GM23338 (cell line): ENCODE data around the gene PRKCH.

Experiments
- CREB1 ChIP-seq: fragments of 250-450 bp; sonication (Bioruptor Pico); IDR thresholded peaks from 2 replicates; pipeline ENCODE4 v1.5.0; 2020; ENCODE audit warnings: low read depth, mild to moderate bottlenecking, moderate library complexity
- ETS1 ChIP-seq: IDR thresholded peaks from 2 replicates; pipeline ENCODE4 v1.6.1; 2016; ENCODE audit warnings: antibody characterized with exemption
- EZH2 ChIP-seq: fragments of 200-600 bp; sonication (generic); IDR thresholded peaks from one replicate; pipeline ENCODE4 v1.8.0; 2017; ENCODE audit warnings: antibody characterized with exemption, mild to moderate bottlenecking, low read depth; ENCODE audit not compliant: unreplicated experiment
- EZH2phosphoT487 ChIP-seq: fragments of 200-600 bp; sonication (generic); IDR thresholded peaks from one replicate; pipeline ENCODE4 v1.8.1; 2018; ENCODE audit warnings: antibody characterized with exemption; ENCODE audit not compliant: unreplicated experiment
- JUNB ChIP-seq: IDR thresholded peaks from one replicate; pipeline ENCODE4 v1.6.1; 2016; ENCODE audit warnings: antibody characterized with exemption; ENCODE audit not compliant: unreplicated experiment
- POLR2AphosphoS5 ChIP-seq: IDR thresholded peaks from 2 replicates; pipeline ENCODE4 v1.6.1; 2016; ENCODE audit warnings: antibody characterized with exemption, low read depth
- STAT1 ChIP-seq: IDR thresholded peaks from one replicate; pipeline ENCODE4 v1.6.1; 2016; ENCODE audit warnings: antibody characterized with exemption; ENCODE audit not compliant: unreplicated experiment
- ZNF114 ChIP-seq: fragments of 250-450 bp; sonication (Bioruptor Pico); IDR thresholded peaks from 2 replicates; pipeline ENCODE4 v1.5.0; 2020; ENCODE audit warnings: mild to moderate bottlenecking, moderate library complexity
- ZNF331 ChIP-seq: fragments of 250-450 bp; sonication (Bioruptor Pico); IDR thresholded peaks from 2 replicates; pipeline ENCODE4 v1.5.0; 2020; ENCODE audit warnings: low read depth, mild to moderate bottlenecking, moderate library complexity
- TF ChIP-seq, protein P1 (sequence below): IDR thresholded peaks from one replicate; pipeline ENCODE4 v1.6.1; 2018; ENCODE audit warnings: antibody characterized with exemption; ENCODE audit not compliant: unreplicated experiment
- TF ChIP-seq, protein P2 (sequence below), 2 experiments: fragments of 200-600 bp in 1 of 2; sonication (generic) in 1 of 2; conservative IDR thresholded peaks; 2 replicates each; pipeline versions ENCODE4 v1.5.1 to v1.6.1; 2016 to 2017; ENCODE audit warnings: antibody characterized with exemption in 2 of 2, low read depth in 2 of 2, mild to moderate bottlenecking in 2 of 2, moderate library complexity in 1 of 2

GRCh38 chr14:61495809-61496208, 174.4 kb downstream of the PRKCH start:
- TF ChIP-seq, protein P1, sequence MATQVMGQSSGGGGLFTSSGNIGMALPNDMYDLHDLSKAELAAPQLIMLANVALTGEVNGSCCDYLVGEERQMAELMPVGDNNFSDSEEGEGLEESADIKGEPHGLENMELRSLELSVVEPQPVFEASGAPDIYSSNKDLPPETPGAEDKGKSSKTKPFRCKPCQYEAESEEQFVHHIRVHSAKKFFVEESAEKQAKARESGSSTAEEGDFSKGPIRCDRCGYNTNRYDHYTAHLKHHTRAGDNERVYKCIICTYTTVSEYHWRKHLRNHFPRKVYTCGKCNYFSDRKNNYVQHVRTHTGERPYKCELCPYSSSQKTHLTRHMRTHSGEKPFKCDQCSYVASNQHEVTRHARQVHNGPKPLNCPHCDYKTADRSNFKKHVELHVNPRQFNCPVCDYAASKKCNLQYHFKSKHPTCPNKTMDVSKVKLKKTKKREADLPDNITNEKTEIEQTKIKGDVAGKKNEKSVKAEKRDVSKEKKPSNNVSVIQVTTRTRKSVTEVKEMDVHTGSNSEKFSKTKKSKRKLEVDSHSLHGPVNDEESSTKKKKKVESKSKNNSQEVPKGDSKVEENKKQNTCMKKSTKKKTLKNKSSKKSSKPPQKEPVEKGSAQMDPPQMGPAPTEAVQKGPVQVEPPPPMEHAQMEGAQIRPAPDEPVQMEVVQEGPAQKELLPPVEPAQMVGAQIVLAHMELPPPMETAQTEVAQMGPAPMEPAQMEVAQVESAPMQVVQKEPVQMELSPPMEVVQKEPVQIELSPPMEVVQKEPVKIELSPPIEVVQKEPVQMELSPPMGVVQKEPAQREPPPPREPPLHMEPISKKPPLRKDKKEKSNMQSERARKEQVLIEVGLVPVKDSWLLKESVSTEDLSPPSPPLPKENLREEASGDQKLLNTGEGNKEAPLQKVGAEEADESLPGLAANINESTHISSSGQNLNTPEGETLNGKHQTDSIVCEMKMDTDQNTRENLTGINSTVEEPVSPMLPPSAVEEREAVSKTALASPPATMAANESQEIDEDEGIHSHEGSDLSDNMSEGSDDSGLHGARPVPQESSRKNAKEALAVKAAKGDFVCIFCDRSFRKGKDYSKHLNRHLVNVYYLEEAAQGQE = no peak
- no peak for TF ChIP-seq POLR2AphosphoS5
- TF ChIP-seq EZH2 = no peak
- TF ChIP-seq, protein P2, sequence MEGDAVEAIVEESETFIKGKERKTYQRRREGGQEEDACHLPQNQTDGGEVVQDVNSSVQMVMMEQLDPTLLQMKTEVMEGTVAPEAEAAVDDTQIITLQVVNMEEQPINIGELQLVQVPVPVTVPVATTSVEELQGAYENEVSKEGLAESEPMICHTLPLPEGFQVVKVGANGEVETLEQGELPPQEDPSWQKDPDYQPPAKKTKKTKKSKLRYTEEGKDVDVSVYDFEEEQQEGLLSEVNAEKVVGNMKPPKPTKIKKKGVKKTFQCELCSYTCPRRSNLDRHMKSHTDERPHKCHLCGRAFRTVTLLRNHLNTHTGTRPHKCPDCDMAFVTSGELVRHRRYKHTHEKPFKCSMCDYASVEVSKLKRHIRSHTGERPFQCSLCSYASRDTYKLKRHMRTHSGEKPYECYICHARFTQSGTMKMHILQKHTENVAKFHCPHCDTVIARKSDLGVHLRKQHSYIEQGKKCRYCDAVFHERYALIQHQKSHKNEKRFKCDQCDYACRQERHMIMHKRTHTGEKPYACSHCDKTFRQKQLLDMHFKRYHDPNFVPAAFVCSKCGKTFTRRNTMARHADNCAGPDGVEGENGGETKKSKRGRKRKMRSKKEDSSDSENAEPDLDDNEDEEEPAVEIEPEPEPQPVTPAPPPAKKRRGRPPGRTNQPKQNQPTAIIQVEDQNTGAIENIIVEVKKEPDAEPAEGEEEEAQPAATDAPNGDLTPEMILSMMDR (conservative IDR thresholded peaks at IDR 0.05; ENCODE audit: low read depth in 2 of 2) = no peak
- no peak for TF ChIP-seq CREB1 (CRISPR knock-in tag)
- no peak for TF ChIP-seq EZH2phosphoT487
- TF ChIP-seq ZNF114 = no peak
- TF ChIP-seq ZNF331 (CRISPR knock-in tag) = no peak
- TF ChIP-seq JUNB = no peak
- no peak for TF ChIP-seq ETS1
- no peak for TF ChIP-seq STAT1
